Measurements from ENCODE around the gene TSHB.

DNA sequence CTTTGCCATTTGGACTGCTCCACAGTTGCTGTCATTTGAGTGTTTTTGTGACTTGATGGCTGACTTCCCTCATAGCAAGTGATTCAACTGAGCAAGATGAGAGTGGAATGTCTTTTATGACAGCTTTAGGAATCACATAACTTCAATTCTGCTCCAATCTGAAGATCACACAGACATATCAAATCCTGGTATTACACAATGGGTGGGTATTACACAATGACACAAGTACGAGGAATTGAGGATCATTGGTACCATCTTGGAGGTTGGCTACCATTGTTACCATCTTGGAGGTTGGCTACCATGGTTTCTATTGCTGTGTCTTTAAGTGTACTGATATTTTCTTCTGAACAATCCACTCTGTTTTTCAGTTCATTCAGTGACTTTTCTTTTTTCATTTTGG, 8.5 kb upstream of the TSHB start:
- TF ChIP-seq POLR2A (IDR thresholded peaks at IDR 0.05) = no peak
- TF ChIP-seq, protein P1, sequence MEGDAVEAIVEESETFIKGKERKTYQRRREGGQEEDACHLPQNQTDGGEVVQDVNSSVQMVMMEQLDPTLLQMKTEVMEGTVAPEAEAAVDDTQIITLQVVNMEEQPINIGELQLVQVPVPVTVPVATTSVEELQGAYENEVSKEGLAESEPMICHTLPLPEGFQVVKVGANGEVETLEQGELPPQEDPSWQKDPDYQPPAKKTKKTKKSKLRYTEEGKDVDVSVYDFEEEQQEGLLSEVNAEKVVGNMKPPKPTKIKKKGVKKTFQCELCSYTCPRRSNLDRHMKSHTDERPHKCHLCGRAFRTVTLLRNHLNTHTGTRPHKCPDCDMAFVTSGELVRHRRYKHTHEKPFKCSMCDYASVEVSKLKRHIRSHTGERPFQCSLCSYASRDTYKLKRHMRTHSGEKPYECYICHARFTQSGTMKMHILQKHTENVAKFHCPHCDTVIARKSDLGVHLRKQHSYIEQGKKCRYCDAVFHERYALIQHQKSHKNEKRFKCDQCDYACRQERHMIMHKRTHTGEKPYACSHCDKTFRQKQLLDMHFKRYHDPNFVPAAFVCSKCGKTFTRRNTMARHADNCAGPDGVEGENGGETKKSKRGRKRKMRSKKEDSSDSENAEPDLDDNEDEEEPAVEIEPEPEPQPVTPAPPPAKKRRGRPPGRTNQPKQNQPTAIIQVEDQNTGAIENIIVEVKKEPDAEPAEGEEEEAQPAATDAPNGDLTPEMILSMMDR (IDR thresholded peaks at IDR 0.05) = no peak

Data from right lobe of liver (tissue), 4 donors.